Testis (tissue), 3 donors: Measurements from ENCODE around the gene SNPH. TPM values are rescaled to one million over a fixed set of nuclear protein-coding genes. Genes with fewer than 3 reads are reported as not detected.

Experiments
- DNase-seq: peaks from one replicate; pipeline ENCODE4 v3.0.0-alpha.2; 2019
- H3K27ac ChIP-seq, 2 donors: fragments of 200-600 bp; sonication (generic); one replicate each; pipeline ENCODE4 v1.5.1; 2019
- H3K27me3 ChIP-seq: fragments of 200-600 bp; sonication (generic); one replicate; pipeline ENCODE4 v1.5.1; 2019
- H3K36me3 ChIP-seq: fragments of 200-600 bp; sonication (generic); one replicate; pipeline ENCODE4 v1.5.1; 2017; ENCODE audit warnings: low read depth; ENCODE audit errors: missing control alignments
- H3K4me1 ChIP-seq: fragments of 200-600 bp; sonication (generic); one replicate; pipeline ENCODE4 v1.5.1; 2019
- H3K4me3 ChIP-seq, 2 donors: fragments of 200-600 bp; sonication (generic); one replicate each; pipeline ENCODE4 v1.5.1; 2017 to 2019
- H3K9me3 ChIP-seq: fragments of 200-600 bp; sonication (generic); one replicate; pipeline ENCODE4 v1.5.1; 2017
- CTCF ChIP-seq, 3 experiments: fragments of 450-650 bp in 2 of 3; fragments of 200-600 bp in 1 of 3; sonication (generic) in 1 of 3; IDR thresholded peaks; one replicate each; pipeline ENCODE4 v1.5.1; 2016 to 2019; ENCODE audit warnings: antibody characterized with exemption in 3 of 3, mild to moderate bottlenecking in 2 of 3, moderate library complexity in 1 of 3
- POLR2A ChIP-seq: fragments of 450-650 bp; IDR thresholded peaks from one replicate; pipeline ENCODE4 v1.6.1; 2017; ENCODE audit warnings: antibody characterized with exemption, mild to moderate bottlenecking, moderate library complexity
- WGBS, 2 donors: methylation state at CpG; one replicate each; pipeline ENCODE4 v1.1.5; 2018; 5-methylcytosine and 5-hydroxymethylcytosine counted together
- intact Hi-C: fragments of 100-400 bp; cut with DNase I; formaldehyde crosslinking; loops from one replicate; pipeline ENCODE4 v1.15.1; 2023; ENCODE audit warnings: low total_unique reads
- polyA plus RNA-seq: library from polyadenylated mRNA; stranded (reverse); fragments of 350-450 nt; fragmentation: Illumina TruSeq; extraction: RNeasy Lipid Tissue Mini Kit (QIAGEN cat#74804); gene quantifications from one replicate; pipeline ENCODE4 v1.2.3, GENCODE V29; 2014; ENCODE audit warnings: low read depth, low replicate concordance; ENCODE audit not compliant: insufficient read depth
- total RNA-seq, 2 donors: library from RNA; depleted of rRNA; stranded (reverse); fragments of >200 nt; gene quantifications; one replicate each; pipeline ENCODE4 v1.2.3, GENCODE V29; 2016

SNPH gene
- total and polyA plus RNA-seq, 3 donors from 2014 or later: 4.2 to 10.4 (median 9.0) TPM

DNA sequence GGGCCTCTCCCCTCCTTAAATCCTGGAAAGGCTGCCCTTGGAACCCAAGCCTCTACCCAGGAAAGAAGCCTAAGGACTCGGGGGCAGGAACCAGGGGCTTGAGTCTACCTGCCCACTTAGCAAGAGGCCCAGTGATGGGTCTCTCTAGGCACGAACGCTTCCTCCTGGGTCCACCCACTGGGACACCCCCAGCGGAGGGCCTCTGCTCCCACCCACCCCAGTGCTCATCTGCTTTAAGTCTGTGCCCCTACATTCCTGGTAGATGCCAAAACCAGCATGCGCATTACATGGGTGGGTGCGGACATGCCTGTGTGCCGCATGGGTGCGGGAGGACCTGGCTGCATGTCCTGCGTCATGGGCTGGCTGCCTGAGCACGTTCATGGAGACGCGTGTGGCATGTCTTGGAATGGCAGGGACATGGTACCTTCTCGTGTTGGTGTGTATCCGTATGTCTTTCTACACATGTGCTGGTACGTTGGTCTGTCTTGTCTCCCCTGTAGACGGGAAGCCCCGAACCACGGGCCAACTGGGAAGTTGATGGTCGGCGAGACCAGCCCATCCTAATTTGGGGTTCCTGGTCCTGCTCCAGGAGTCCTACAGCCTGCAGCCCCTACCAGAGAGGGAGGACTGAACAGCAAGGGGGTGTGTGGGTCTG is 29.3 kb downstream of the SNPH start:
- intact Hi-C loops: no loop called here
- DNase-seq: no peak
- no peaks in the 10 kb centered on the region for H3K27me3 ChIP-seq
- no peaks in the 10 kb centered on the region for H3K36me3 ChIP-seq
- peaks cover 4% of the 10 kb centered on the region for H3K4me1 ChIP-seq
- no peak overlapping the region for H3K27ac ChIP-seq
- no peak for TF ChIP-seq POLR2A
- TF ChIP-seq CTCF (IDR thresholded peaks at IDR 0.05): no peak
- H3K4me3 ChIP-seq: no peak overlapping the region
- 93 to 97% methylated on average over 17 to 20 of the region's 20 CpGs for WGBS, 2 donors
- no peaks in the 10 kb centered on the region for H3K9me3 ChIP-seq

GRCh38 chr20:1296117-1296610 is 30.1 kb downstream of the SNPH start:
- H3K27me3 ChIP-seq: no peaks in the 10 kb centered on the region
- no peaks in the 10 kb centered on the region for H3K4me1 ChIP-seq
- H3K27ac ChIP-seq: no peak overlapping the region
- 89 to 92% methylated on average over 20 of the region's 20 CpGs for WGBS, 2 donors
- no peaks in the 10 kb centered on the region for H3K36me3 ChIP-seq
- no peaks in the 10 kb centered on the region for H3K9me3 ChIP-seq
- DNase-seq: no peak
- no peak overlapping the region for H3K4me3 ChIP-seq
- intact Hi-C loops: no loop called here
- TF ChIP-seq POLR2A: no peak
- no peak for TF ChIP-seq CTCF (IDR thresholded peaks at IDR 0.05)

DNA sequence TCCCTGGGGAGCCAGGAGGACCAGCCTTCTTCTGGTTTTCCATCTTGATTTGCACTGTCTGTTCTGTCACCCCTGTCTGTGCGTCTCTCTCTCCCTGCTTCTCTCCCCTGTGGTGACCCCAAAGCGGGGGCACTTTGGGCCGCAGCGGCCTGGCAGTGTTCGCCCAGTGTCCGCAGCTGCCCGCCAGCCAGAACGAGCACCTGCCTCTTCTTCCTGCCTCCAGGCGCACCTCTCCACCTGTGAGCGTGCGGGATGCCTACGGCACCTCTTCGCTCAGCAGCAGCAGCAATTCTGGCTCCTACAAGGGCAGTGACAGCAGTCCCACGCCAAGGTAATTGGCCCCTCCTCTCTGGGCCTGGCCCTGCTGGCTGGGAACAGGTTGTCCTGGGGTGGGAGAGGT is 30.8 kb downstream of the SNPH start:
- DNase-seq: no peak
- Histone ChIP-seq H3K4me1 (no peaks in the 10 kb centered on the region), H3K36me3 (no peaks in the 10 kb centered on the region), H3K27ac (no peak overlapping the region), H3K27me3 (no peaks in the 10 kb centered on the region), H3K9me3 (no peaks in the 10 kb centered on the region), H3K4me3 (no peak overlapping the region)
- WGBS, 2 donors: 88 to 90% methylated on average over 12 to 14 of the region's 14 CpGs
- intact Hi-C loops: no loop called here
- TF ChIP-seq POLR2A: no peak
- TF ChIP-seq CTCF (IDR thresholded peaks at IDR 0.05): no peak

DNA sequence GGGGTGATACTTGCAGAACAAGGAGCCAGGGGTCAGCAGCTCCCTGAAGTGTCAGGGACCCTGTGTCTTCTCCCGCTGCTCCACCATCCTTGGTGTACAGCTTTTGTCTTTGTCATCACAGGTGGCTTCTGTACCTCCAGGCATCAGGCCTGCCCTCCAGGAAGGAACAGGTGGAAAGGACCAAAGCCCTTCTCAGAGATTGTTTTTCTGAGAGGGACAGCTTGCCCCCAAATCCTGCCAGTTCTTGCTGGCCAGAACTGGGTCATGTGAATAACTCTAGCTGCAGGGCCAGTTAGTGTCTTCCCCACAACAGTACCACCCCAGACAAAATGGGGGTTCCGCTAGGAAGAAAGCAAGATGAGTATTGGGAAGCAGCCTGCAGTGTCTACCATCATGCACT is 31.4 kb downstream of the SNPH start:
- H3K9me3 ChIP-seq: no peaks in the 10 kb centered on the region
- intact Hi-C loops: no loop called here
- no peak for DNase-seq
- WGBS, 2 donors: 90 to 94% methylated on average over 2 of the region's 2 CpGs
- no peak overlapping the region for H3K4me3 ChIP-seq
- H3K4me1 ChIP-seq: no peaks in the 10 kb centered on the region
- H3K27ac ChIP-seq: no peak overlapping the region
- H3K27me3 ChIP-seq: no peaks in the 10 kb centered on the region
- no peaks in the 10 kb centered on the region for H3K36me3 ChIP-seq
- TF ChIP-seq POLR2A (no peak), CTCF (IDR thresholded peaks at IDR 0.05) (no peak)

GRCh38 chr20:1298166-1298565 is 32.1 kb downstream of the SNPH start:
- no peak overlapping the region for H3K4me3 ChIP-seq
- no peak overlapping the region for H3K27ac ChIP-seq
- H3K36me3 ChIP-seq: no peaks in the 10 kb centered on the region
- no peaks in the 10 kb centered on the region for H3K27me3 ChIP-seq
- TF ChIP-seq CTCF (IDR thresholded peaks at IDR 0.05) (no peak), POLR2A (no peak)
- 96 to 97% methylated on average over 5 of the region's 5 CpGs for WGBS, 2 donors
- no peak for DNase-seq
- H3K4me1 ChIP-seq: no peaks in the 10 kb centered on the region
- H3K9me3 ChIP-seq: no peaks in the 10 kb centered on the region
- intact Hi-C loops: no loop called here
